ENCODE data around the gene UBE2R2. TPM values are rescaled to one million over a fixed set of nuclear protein-coding genes. Genes with fewer than 3 reads are reported as not detected.

The UBE2R2 gene
- total and polyA plus RNA-seq, 8 donors: 13.3 to 44.8 (median 34.6) TPM

- H3K27ac ChIP-seq: peak overlapping the region in 2 of 4 donors; percentile 25
- intact Hi-C loops (cut with DNase I): no loop called here
- no peaks in the 10 kb centered on the region for H3K27me3 ChIP-seq
- H3K4me3 ChIP-seq: no peak overlapping the region
- FAIRE-seq (no peak), ATAC-seq (peak; percentile 50 to 72 (median 64)), DNase-seq (peak in 2 of 6 donors; percentile 33 to 45)
- WGBS, 2 donors: 25 to 31% methylated on average over 5 of the region's 5 CpGs
- H3K36me3 ChIP-seq: no peaks in the 10 kb centered on the region
- peaks cover 19 to 37% (median 23%) of the 10 kb centered on the region in 3 donors for H3K4me1 ChIP-seq
- H3K9me3 ChIP-seq: no peaks in the 10 kb centered on the region
- no peak for TF ChIP-seq CTCF (IDR thresholded peaks at IDR 0.05)
These were observed 68.1 kb downstream of the UBE2R2 start for GRCh38 chr9:33884856-33885701.

GRCh38 chr9:33885948-33886347 lies 69.0 kb downstream of the UBE2R2 start:
- peaks cover 19 to 35% (median 23%) of the 10 kb centered on the region in 3 donors for H3K4me1 ChIP-seq
- no peak for TF ChIP-seq CTCF (IDR thresholded peaks at IDR 0.05)
- no peaks in the 10 kb centered on the region for H3K36me3 ChIP-seq
- H3K27me3 ChIP-seq: no peaks in the 10 kb centered on the region
- no peak overlapping the region for H3K27ac ChIP-seq
- no peak for FAIRE-seq
- no peaks in the 10 kb centered on the region for H3K9me3 ChIP-seq
- intact Hi-C loops (cut with DNase I): no loop called here
- 55 to 63% methylated on average over 2 of the region's 2 CpGs for WGBS, 2 donors
- no peak for DNase-seq
- H3K4me3 ChIP-seq: no peak overlapping the region
- no peak for ATAC-seq

GRCh38 chr9:33893861-33894260 lies 76.9 kb downstream of the UBE2R2 start:
- no peak for TF ChIP-seq CTCF (IDR thresholded peaks at IDR 0.05)
- intact Hi-C loops (cut with DNase I): no loop called here
- H3K27ac ChIP-seq: no peak overlapping the region
- H3K27me3 ChIP-seq: no peaks in the 10 kb centered on the region
- H3K4me3 ChIP-seq: no peak overlapping the region
- no peaks in the 10 kb centered on the region for H3K4me1 ChIP-seq
- DNase-seq (no peak), ATAC-seq (peak in 3 of 4 donors; percentile 10 to 36 (median 13)), FAIRE-seq (no peak)
- H3K36me3 ChIP-seq: no peaks in the 10 kb centered on the region
- H3K9me3 ChIP-seq: no peaks in the 10 kb centered on the region

- no peaks in the 10 kb centered on the region for H3K9me3 ChIP-seq
- FAIRE-seq: no peak
- no peak for TF ChIP-seq CTCF (IDR thresholded peaks at IDR 0.05)
These were observed 77.4 kb downstream of the UBE2R2 start for GRCh38 chr9:33894316-33894715.

GRCh38 chr9:33903157-33903780 lies 86.3 kb downstream of the UBE2R2 start:
- Histone ChIP-seq H3K27ac (no peak overlapping the region), H3K4me3 (no peak overlapping the region), H3K36me3 (peaks cover 0 to 33% (median 12%) of the 10 kb centered on the region in 3 donors), H3K9me3 (no peaks in the 10 kb centered on the region), H3K4me1 (no peaks in the 10 kb centered on the region), H3K27me3 (no peaks in the 10 kb centered on the region)
- WGBS, 2 donors: 78 to 82% methylated on average over 4 of the region's 4 CpGs
- no peak for TF ChIP-seq CTCF (IDR thresholded peaks at IDR 0.05)
- ATAC-seq (no peak), FAIRE-seq (no peak), DNase-seq (no peak)
- intact Hi-C loops (cut with DNase I): no loop called here

More at GRCh38 chr9:33894316-33894715, 77.4 kb downstream of the UBE2R2 start:
- Histone ChIP-seq H3K27me3 (no peaks in the 10 kb centered on the region), H3K27ac (no peak overlapping the region), H3K4me3 (no peak overlapping the region), H3K4me1 (no peaks in the 10 kb centered on the region), H3K36me3 (peaks cover 0 to under 1% (median 0%) of the 10 kb centered on the region in 3 donors)
- intact Hi-C loops (cut with DNase I): no loop called here
- ATAC-seq (no peak), DNase-seq (no peak)
